GM19372 (cell line): ENCODE results near the gene GLOD4.
"Not testable (repeated sequence)": the region's sequence is repeated elsewhere in the genome, so short reads cannot be mapped to it uniquely, and the experiment has no call there.

ENCODE experiments used
- ATAC-seq: cut with Tn5 transposase; IDR thresholded peaks from one replicate; pipeline ENCODE4 v1.9.1; 2021; ENCODE audit warnings: mild to moderate bottlenecking, low read depth, moderate library complexity; ENCODE audit not compliant: unreplicated experiment

The GLOD4 gene

DNA sequence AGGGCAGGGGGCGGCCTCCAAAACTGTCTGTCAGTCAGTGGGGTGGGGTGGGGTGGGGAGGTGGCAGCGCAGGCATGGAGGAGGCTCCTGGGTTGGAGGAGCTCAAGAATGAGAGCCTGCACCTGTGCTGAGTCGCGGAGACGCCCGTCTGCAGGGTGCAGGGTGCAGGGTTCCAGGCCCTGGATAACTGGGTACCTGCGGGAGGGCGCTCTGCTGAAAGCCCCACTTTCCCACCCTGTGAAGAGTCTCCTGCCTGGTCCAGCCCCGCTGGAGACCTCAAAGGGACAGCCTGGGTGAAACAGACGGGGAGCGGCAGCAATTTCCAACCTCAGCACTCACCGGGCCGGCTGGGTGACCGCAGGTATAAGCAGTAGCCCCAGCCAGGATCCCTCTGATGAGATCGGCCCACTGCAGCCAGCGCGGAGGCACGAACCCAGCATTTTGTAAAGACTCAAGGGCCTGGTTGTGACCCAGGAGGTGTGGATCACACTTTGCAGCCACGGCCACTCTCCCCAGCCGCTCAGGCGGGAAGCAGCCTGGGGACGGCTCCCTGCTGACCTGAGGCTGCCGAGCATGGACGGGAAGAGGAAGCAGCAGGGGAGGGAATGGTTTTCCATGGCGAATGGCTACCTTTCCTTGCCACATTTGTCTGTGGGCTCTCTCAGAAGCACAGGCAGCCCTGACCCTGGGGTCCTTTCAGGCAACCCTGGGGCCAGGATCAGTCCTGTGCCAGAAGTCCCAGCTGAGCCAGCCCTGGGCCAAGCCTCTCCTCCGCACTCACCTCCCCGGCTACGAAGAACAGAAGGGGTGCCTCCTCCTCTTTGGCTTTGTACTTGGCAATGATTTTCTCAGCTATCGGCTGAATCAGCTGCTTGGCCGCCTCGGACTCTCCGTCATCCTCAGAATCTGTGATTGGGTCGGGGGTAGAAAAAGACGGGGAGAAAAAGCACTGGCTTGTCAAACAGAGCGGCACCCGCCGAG is 21.1 kb upstream of the GLOD4 start:
- no peak for ATAC-seq

DNA sequence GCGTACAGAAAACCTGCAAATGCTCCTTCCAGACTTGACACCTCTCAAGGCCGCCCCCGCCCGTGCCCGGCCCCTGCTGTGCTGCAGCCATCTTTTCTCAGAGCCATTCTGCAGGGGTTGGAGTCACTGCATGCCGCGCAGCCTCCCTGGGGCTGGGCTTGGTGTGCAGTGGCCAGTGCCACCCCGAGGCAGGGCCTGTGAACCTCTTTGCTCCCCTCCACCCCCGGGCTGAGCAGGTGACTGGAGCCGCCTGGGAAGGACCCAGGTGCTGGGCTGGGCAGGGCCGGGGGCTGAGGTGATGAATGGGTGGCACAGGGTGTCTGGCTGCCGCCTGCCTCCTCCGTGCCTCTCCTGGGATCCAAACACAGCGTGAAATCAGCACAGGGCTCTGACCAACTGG is 20.4 kb upstream of the GLOD4 start:
- no peak for ATAC-seq

DNA sequence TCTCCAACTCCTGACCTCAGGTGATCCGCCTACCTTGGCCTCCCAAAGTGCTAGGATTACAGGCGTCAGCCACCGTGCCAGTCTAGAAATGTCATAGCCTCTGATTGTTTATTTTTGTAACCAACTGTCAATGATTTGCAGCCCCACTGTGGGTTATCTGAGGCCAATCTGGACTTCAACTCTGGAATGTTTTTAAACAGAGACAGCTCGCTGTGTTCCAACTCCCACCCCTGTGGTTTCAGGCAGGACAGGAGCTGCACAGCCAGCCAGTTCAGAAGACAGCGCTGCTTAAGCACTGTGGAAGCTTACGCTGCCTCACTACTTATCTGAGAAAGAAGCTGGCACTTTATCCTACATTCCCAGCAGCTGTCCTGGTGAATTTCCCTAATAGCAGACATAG is 19.6 kb upstream of the GLOD4 start:
- no peak for ATAC-seq

DNA sequence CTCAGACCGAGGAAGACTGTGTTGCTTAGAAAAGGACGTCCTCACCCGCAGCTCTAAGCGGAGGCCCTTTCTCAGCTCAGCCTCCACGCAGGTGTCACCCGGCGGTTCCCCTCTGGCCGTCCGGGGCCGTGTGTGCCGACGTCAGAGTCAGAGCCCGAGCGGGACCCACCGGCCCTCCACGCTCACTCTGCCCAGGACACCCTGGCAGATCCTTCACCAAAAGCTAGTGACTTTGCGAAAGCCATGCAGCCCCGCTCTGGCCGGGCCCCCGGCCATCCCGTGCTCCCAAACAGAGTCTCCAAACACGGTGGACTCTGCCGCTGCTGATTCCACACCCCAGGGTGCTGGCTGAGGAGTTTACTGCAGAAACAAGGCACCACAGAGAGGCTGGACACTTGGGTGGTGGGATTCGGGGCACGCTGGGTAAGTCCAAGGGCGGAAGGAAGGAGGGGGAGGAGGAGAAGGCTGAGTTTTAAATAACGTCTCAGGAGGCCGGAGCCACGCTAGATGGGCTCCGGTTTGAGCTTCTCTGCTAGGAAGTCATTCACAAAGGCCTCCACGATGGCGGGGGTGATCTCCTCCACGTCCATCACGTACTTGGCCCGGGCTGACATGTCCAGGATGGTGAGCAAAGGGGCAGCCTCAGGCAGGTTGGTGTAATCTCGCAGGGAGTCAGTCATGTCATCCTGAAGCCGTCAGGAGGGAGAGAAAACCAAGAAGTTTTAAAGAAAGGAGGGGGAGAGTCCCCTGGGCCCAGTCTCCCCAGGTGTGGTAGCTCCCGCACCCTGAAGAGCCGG is 18.6 kb upstream of the GLOD4 start:
- no peak for ATAC-seq

DNA sequence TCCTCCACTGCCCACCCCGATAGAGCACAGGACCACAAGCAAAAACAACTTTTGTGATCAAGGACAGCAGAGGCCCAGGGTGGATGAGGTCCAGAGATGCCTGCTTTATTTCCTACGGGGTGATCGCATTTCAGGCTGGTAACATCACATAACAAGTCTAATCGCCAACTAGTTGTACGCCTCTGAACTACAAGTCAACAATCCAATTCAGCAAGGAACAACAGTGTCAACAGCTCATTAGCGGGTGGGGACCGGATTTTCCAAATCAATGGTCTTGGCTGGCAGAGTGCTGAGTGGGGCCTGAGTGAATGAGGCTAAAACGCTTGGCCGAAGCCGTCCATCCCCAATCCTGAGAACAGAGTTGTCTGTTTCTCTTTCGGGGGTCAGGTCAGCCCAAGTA is 17.2 kb upstream of the GLOD4 start:
- ATAC-seq = no peak

DNA sequence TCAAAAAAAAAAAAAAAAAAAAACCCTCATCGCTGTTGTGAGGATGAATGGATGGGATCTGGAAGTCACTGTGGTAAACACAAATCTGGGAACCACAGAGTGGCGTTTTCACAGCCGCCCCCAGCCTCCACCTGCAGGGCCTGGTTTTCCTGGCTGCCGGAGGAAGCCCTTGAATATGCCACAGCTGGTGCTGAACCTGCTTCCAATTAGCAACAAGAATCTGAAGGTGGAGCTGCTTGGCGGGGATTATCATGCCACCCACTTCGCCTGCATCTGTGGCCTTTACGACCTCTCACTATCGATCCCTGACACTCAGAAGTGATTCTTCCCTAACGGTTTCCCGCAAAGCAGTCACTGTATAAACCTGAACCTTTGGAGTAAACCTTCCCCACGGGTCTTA is 16.2 kb upstream of the GLOD4 start:
- ATAC-seq = no peak

DNA sequence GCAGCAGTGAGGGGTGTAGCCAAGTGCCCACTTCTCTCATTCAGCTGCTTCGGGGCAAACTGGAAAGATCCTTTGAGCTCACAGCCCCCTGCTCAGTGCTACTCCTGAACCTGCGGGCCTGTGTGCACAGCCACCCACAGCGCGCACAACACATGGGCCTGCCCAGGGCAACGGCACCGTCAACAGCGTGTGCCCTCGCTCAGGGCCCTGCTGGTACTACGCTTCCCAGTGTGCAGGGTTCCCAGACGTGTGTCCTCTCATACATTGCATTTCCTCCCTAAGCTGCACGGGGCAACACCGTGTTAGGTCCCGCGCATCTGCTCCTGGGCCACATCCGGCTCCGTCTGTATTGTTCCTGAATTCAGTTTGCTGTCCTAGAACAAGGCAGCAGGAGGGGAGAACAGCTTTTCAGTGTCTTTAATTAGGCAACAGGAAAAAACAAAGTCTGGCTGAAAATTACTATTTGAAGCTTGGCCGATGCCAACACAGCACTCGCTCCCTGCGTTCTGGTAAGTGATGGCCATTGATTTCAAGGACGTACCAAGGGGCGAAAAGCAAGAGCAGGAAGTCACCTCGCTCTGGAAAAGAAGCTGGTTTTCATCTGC is 15.3 kb upstream of the GLOD4 start:
- no peak for ATAC-seq

DNA sequence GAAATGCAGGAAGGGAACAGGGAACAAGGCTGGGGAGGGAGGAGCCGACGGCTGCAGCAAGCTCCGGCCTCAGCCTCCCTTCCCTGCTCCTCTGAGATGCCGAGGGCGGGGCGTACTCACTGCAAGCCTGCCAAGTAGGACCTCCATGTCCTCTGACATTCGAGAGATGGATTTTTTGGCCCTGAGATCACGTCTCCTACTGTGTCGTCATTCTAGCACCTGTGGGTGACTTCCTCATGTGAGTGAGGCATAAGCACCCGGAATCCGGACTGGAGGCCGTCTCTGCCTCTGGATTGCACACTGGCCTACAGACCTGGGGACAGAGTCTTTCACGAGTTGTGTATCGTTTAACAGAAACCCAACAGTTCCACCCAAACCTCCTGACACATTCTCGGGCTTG is 14.5 kb upstream of the GLOD4 start:
- no peak for ATAC-seq

DNA sequence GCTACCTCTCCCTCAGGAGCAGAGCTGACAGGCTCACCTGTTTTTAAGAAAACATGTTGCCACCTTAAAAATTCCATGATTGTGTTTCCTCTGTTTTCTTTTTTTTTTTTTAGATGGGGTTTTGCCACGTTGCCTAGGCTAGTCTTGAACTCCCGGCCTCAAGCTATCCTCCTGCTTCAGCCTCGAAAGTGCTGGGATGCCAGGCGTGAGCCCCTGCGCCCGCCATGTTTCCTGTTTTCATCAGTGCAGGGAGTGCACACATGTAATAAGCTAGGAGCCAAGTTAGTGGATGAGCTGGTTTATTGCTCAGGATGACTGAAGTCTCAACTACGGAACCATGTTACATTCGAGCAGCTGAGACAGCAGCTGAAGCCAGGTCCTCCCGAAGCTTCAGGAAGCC is 13.6 kb upstream of the GLOD4 start:
- no peak for ATAC-seq

DNA sequence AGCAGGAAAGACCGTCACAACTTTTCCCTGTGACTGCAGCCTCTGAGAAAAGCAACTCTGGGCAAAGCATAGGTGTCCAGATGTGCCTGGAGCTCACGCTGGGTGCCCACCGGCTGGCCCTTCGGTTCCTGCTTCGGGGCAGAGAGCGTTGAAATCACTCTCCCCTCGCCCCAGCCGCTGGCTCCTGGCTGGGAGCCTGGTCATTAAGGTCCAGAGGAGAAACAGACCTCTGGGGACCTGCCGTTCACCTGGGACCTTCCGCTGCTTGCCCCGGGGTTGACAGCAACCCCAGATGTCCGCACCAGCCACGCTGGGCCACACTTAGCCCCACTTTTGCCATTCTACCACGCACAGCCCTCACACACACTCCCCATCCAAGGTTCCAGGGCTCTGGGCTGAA is 13.2 kb upstream of the GLOD4 start:
- no peak for ATAC-seq

DNA sequence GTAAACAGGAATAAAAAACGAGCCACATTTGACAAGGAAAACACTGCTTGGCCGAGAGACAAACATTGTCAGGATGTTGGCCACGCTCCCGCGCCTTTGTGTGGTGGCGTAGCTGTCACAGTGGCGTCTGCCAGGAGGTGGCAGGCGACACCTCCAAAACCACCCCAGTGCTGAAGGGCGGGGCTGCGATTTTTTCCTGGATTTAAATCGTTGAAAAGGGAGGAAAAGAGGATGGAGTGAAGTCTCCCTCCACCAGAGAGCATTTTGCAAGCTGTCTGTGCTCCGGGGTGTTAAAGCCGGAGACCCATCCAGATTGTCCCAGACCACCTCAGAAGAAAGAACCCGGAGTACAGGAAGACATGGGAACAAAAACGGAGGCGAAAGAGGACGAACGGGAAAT is 12.8 kb upstream of the GLOD4 start:
- ATAC-seq = no peak

DNA sequence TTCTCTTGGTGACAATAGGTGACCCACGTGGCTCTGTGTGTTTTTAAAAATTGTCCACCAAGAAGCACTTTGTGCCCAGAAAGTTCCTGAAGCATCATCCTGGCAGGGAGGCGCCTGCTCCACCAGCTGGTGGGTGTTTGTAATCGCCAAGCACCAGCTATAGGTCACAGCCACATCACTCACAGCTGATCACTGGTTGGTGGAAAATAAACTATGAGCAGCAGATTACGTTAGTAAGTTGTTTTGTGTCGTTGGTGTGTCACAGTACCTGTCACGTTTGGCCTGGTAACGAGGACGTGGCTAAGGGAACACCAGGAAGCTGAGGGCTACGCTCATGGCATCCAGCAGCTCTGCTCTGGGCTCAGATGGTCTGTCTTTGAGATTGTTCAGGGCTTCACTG is 10.2 kb upstream of the GLOD4 start:
- no peak for ATAC-seq

DNA sequence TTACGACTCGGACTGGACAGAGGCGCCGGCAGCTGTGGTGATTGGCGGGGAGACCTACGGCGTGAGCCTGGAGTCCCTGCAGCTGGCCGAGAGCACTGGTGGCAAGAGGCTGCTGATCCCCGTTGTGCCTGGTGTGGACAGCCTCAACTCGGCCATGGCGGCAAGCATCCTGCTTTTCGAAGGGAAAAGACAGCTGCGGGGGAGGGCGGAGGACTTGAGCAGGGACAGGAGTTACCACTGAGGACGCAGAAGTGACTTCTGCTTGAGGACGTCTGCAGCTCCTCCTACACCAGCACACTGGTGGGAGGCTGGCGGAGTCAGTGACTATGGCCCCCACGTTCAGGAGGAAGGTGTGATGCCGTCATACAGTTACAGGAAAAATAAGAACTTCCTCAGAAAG is 9.7 kb upstream of the GLOD4 start:
- no peak for ATAC-seq

DNA sequence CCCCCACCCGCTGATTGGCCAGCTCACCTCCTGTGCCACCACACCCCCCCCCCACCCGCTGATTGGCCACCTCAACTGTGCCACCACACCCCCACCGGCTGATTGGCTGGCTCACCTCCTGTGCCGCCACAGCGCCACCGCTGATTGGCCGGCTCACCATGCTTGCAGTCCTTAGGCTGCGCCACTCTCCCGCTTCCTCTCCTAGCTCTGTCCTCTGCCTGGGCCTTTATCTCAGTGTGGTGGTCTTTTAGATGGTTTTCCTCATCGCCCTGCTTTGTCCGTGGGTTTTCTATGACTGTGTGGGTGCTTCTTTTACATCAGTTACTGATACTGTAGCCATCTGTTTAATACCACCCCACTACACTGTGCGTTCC is 8.8 kb upstream of the GLOD4 start:
- not testable (repeated sequence) for ATAC-seq

DNA sequence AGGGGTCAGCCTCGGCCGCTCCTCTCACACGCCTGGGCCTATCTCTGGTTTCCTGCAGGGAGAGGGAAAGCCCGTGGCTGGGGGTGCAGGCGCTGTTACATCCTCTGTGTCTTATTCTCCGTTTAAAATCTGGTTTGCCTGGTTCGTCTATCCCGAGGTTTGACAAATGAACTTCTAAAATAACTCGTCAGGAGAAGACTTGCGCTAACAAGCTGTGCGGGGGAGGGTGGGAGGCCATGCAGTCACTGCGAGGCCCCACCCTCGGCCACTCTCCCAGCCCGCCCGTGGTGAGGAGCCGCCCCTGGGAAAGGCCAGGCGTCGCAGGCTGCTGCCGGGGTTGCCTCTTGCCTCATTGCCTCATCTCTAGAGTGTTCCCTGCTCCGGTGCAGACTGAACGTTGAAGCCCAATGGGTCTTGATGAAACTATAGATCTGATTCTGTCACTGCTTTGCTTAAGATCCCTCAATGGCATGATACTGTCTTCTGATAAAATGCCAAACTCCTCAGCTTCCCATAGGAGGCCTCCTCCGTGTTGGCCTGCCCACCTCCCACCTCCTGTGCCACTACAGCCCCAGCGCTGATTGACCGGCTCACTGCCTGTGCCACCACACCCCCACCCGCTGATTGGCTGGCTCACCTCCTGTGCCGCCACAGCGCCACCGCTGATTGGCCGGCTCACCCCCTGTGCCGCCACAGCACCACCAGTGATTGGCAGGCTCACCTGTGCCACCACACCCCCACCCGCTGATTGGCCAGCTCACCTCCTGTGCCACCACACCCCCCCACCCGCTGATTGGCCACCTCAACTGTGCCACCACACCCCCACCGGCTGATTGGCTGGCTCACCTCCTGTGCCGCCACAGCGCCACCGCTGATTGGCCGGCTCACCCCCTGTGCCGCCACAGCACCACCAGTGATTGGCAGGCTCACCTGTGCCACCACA is 8.1 kb upstream of the GLOD4 start:
- not testable (repeated sequence) for ATAC-seq

DNA sequence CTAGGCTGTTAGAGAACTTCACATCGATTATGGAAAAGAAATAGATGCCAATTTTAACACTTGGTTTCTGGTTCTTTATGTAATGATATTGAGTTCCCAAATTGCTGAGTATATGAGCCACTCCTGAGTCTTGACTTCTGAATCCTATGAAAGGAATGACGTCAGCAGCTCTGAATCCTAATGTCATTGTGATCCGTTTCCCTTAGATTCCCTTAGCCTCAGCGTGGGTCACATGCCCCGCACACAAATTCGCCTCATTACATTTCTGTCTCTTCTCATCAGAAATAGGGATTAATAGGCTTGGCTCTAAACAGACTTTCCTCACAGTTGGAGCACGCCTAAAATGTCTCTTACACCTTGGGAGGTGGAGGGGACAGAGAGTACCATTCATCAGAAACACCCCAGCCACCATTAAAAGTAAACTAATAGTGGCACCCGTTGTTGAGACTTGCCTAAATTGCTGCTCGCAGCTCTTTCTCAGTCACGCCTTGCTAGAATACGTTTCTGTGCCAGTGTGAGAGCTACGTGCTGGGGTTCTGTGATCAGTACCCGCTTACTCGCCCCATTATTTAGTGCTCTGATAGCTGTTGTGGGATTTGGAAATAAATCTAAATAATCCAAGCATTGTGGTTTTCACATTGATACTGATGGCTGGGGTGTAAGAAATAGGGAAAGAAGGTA is 7.2 kb upstream of the GLOD4 start:
- ATAC-seq = no peak

DNA sequence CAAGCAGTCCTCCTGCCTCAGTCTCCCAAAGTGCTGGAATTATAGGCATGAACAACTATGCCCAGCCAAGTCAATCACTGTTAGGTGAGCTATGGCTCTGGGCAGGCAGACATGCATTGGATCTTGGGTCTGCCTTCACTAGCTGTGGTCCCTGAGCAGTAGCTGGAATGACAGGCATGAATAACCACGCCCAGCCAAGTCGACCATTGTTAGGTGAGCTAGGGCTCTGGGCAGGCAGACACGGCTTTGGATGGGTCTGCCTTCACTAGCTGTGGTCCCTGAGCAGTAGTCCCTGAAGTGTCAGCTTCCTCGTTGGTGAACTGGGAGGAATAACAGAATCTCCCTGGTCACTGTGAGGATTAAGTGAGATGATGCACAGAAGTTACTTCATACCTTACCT is 6.5 kb upstream of the GLOD4 start:
- ATAC-seq = no peak

DNA sequence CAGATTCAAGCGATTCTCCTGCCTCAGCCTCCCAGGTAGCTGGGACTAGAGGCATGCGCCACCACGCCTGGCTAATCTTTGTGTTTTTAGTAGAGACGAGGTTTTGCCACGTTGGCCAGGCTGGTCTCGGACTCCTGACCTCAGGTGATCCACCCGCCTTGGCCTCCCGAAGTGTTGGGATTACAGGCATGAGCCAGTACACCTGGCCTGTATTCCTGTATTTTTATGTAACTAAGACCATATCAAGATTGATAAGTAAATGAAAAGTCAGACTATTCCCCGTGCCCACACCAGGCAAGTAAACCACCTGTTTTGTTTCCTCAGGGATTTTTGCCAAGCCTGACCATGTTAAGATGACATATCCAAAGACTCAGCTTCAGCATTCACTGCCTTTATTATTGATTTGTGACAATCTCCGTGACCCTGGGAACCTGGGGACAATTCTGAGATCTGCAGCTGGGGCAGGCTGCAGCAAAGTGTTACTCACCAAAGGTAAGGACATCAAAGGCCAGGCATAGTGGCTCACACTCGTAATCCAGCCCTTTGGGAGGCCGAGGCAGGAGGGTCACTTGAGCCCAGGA is 5.7 kb upstream of the GLOD4 start:
- ATAC-seq = no peak

DNA sequence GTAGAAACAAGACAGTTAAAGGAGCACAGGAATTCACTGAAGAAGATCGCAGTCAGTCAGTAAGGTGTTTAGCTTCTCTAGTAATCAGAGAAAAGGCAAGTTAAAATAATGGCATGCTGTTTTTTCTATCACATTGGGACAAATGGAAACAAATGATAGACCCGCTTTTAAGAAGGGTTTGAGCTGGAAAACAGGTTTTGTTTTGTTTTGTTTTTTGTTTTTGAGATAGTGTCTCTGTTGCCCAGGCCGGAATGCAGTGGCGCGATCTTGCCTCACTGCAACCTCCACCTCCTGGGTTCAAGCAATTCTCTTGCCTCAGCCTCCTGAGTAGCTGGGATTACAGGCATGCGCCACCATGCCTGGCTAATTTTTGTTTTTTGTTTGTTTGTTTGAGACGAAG is 3.8 kb upstream of the GLOD4 start:
- not testable (repeated sequence) for ATAC-seq
